CD4-positive, alpha-beta T cell treated with Interleukin-6 for 4 hours (primary cell): ENCODE data around the gene CRPPA.

Experiments
- DNase-seq: peaks from one replicate; pipeline ENCODE4 v3.0.0-alpha.2; 2020; ENCODE audit warnings: mixed read lengths

Gene CRPPA

DNA sequence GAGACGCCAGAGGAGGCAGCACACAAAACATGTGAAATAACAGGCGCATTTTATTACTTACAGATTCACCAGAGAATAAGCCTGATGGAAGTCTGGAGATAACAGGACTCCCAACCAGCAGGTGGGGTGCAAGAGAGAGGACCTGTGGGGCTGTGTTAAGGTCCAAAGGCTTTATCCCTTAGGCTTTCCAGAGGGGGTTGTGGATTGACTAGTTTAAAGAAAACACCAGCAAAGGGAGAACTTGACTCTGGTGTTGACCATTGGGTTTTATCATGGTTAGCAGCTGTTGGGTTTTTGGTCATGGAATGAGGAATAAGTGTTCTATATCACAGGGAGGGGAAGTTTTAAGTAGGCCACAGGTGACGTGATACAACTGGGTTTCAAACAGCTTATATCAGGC lies 1.6 kb upstream of the CRPPA start:
- DNase-seq = no peak

- no peak for DNase-seq
These were observed 731 bp upstream of the CRPPA start for GRCh38 chr7:16422103-16422435.

DNA sequence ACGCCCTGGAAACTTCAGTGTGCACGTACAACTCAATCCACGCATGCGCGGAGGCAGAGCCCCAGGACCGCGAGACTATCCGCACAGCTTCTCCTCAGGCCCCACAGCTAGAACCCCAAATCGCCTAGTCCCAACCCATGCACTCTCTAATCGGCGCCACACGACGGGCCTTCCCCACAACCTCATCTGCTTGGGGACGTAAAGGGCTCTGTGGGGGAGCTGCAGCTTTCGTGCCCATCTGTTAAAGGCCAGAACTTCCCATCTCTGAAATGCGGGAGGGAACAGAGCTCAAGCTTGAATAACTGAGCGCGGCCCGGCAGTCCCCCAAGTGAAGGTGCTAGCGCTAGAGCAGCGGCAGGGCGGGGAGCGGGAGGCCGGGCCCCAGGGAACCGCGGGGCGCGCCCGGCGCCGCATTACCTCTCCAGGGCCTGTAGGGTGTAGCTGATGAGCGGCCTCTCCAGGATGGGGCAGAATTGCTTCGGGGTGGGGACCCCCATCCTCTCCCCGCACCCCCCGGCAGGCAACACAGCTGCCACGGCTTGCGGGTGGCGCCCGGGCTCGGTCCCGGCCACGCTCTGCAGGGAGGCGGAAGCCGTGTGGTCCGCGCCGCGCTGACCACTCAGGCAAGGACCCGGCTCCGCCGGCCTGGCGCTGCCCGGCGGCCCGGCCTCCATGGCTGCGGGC lies 547 bp downstream of the CRPPA start:
- DNase-seq = peak; percentile 79

GRCh38 chr7:16420329-16420648 lies 1.0 kb downstream of the CRPPA start:
- DNase-seq = no peak

DNA sequence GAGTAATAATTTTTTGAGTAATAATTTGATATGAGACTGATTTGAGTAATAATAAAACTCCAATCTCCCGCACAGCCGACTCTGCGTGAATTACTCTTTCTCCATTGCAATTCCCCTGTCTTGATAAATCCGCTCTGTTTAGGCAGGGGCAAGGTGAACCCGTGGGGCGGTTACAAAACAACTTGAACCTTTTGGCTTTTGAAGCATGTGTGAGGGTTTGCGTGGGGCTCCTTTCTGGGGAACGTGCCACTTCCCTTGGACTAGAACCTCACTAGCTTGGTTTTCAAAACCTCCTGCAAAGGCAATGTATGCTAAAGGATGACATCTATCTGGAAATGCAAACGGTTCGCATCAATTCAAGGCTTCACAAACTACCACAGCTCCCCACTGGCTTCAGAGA lies 1.5 kb downstream of the CRPPA start:
- DNase-seq = no peak

- no peak for DNase-seq
These were observed 2.2 kb downstream of the CRPPA start for GRCh38 chr7:16419126-16419525.

- DNase-seq = peak; percentile 17
These were observed 3.4 kb downstream of the CRPPA start for GRCh38 chr7:16417906-16418305.

DNA sequence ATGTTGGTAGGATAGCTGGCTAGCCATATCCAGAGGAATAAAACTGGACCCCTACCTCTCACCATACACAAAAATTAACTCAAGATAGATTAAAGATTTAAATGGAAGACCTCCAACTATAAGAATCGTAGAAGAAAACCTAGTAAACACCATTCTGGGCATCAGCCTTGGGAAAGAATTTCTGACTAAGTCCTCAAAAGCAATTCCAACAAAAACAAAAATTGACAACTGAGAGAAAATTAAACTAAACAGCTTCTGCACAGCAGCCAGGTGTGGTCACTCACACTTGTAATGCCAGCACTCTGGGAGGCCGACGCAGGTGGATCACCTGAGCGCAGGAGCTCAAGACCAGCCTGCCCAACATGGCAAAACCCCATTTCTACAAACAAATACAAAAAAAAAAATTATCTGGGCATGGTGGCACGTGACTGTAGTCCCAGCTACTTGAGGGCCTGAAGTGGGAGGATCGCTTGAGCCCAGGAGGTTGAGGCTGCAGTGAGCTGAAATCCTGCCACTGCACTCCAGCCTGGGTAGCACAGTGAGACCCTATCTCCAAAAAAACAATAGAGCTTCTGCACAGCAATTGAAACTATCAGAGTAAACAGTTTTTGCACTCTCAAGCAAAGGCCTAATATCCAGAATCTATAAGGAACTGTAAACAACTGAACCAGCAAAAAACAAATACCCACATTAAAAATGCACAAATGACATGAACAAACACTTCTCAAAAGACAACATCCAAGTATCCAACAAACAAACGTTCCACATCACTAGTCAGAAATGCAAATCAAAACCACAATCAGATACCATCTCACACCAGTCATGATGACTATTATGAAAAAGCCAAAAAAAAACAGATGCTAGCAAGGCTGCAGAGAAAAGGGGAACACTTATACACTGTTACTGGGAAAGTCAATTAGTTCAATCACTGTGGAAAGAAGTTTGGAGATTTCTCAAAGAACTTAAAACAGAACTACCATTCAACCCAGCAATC lies 4.8 kb downstream of the CRPPA start:
- no peak for DNase-seq

- DNase-seq = no peak
These were observed 8.8 kb downstream of the CRPPA start for GRCh38 chr7:16412274-16413254.

DNA sequence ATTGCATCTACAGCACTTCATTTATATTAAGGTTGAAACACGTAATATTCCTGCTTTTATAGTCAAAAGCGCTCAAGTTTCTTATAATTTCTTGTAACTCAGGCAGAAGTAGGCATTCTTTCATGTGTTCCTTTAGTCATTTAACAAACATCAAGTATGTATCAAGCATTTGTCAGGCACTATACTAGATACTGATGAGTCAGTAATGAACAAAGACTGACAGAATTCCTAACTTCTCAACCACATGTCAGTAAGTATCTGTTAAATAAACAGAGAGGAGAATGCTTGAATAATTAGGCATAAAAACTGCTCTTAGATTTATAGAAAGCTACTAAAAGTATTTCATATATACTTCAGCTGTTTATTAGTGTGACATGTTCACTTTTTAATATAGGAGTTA lies 9.9 kb downstream of the CRPPA start:
- no peak for DNase-seq

DNA sequence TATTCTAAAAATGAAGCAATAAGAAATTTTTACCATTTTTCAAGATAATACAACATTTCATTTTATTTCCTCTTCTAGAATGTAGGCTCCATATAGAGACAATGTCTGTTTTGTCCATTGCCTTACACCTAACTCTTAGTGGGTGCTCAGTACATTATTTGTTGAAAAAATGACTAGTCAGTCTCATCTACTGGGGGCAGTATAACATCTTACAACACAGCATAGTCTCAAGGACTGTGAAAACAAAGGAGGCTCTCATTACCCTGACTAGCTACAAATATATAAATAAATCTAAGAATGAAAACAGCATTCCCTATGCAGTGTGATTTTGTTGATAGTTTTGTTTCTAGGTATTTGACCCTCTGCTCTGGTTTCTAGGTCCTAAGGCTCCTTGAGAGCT lies 11.6 kb downstream of the CRPPA start:
- no peak for DNase-seq

DNA sequence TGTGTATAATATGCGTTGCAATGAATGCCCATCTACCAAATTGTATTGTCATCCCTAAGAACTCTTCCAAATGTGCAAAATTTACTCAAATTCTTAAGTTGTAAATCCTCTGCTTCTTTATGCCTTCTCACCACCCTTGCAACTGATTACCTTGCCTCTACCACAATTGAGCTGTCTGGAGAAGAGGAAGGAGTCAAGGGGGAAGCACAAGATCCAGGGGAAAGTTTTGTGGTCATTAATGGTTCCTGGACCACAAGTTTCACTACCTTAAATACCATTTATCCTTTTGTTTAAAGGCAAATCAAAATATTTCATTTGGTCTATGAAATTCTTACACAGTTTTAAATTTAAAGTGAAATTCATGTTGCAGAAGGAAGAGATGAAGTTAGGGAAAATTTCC lies 16.7 kb downstream of the CRPPA start:
- no peak for DNase-seq

- no peak for DNase-seq
These were observed 17.9 kb downstream of the CRPPA start for GRCh38 chr7:16403475-16403874.

GRCh38 chr7:16402940-16403339 lies 18.4 kb downstream of the CRPPA start:
- no peak for DNase-seq

GRCh38 chr7:16402091-16402490 lies 19.2 kb downstream of the CRPPA start:
- no peak for DNase-seq

- DNase-seq = no peak
These were observed 20.5 kb downstream of the CRPPA start for GRCh38 chr7:16400893-16401275.

GRCh38 chr7:16399916-16400892 lies 21.1 kb downstream of the CRPPA start:
- DNase-seq = no peak

DNA sequence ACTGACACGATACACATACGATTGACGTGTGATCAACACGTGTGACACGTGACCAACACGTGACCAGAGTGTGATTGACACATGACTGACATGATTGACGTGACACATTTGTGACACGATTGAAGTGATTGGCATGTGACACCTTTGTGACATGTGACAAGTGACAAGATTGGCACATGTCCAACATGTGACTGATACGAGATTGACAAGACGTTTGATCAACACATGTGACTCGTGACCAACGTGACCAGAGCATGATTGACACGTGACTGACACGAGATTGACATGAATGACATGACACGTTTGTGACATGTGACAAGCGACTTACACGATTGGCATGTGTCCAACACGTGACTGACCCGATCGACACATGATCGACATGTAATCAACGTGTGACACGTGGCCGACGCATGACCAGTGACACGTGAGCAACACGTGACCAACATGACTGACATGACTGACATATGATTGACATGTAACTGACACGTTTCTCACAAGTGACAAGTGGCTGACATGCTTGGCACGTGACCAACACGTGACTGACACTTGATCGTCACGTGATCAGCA lies 22.0 kb downstream of the CRPPA start:
- no peak for DNase-seq

GRCh38 chr7:16398146-16399017 lies 23.0 kb downstream of the CRPPA start:
- DNase-seq = no peak

DNA sequence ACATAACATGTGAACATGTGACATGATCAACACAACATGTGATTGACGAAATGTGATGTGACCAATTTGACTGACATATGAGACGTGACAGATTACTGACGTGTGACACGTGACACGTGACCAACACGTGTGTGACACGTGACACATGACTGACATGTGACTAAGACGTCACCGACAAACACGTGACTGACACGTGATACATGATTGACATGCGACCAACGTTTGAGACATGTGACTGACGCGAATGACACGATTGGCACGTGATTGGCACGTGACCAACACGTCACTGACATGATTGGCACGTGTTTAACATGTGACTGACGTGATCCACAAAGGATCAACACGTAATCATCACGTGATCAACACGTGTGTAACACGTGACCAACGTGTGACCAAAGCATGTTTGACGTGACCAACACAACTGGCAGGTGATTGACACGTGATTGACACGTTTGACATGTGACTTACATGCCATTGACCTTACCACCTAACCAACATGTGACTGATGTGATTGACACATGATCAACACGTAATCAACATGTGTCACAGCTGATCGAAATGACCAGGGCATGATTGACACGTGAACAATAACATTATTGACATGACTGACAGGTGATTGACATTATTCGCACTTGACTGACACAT lies 23.7 kb downstream of the CRPPA start:
- DNase-seq = no peak
